Hepatocyte (in vitro differentiated cells): Measurements from ENCODE around the gene ZNF536. TPM values are rescaled to one million over a fixed set of nuclear protein-coding genes. Genes with fewer than 3 reads are reported as not detected.

Source experiments
- DNase-seq: peaks from one replicate; pipeline ENCODE4 v3.0.0-alpha.2; 2016; ENCODE audit warnings: low spot score
- H2AFZ ChIP-seq: fragments of 200-600 bp; sonication (generic); 2 replicates; pipeline ENCODE4 v1.6.0; 2016; ENCODE audit warnings: antibody characterized with exemption, mild to moderate bottlenecking
- H3K27ac ChIP-seq: fragments of 200-600 bp; sonication (generic); 2 replicates; pipeline ENCODE4 v1.5.1; 2016; ENCODE audit warnings: mild to moderate bottlenecking
- H3K27me3 ChIP-seq: fragments of 200-600 bp; sonication (generic); 2 replicates; pipeline ENCODE4 v1.6.1; 2016
- H3K36me3 ChIP-seq: fragments of 200-600 bp; sonication (generic); replicated peaks from 2 replicates; pipeline ENCODE4 v1.5.1; 2016; ENCODE audit warnings: low read depth; ENCODE audit not compliant: insufficient read depth
- H3K4me1 ChIP-seq: fragments of 200-600 bp; sonication (generic); 2 replicates; pipeline ENCODE4 v1.5.1; 2016; ENCODE audit warnings: mild to moderate bottlenecking, moderate library complexity; ENCODE audit not compliant: insufficient read depth
- H3K4me2 ChIP-seq: fragments of 200-600 bp; sonication (generic); 2 replicates; pipeline ENCODE4 v1.6.0; 2016
- H3K4me3 ChIP-seq: fragments of 200-600 bp; sonication (generic); 2 replicates; pipeline ENCODE4 v1.5.1; 2016; ENCODE audit warnings: mild to moderate bottlenecking
- H3K79me2 ChIP-seq: fragments of 200-600 bp; sonication (generic); 2 replicates; pipeline ENCODE4 v1.6.0; 2017; ENCODE audit warnings: mild to moderate bottlenecking
- H3K9me2 ChIP-seq: fragments of 200-600 bp; sonication (generic); replicated peaks from 2 replicates; pipeline ENCODE4 v1.6.0; 2017; ENCODE audit warnings: mild to moderate bottlenecking; ENCODE audit not compliant: insufficient read depth
- H3K9me3 ChIP-seq: fragments of 200-600 bp; sonication (generic); 2 replicates; pipeline ENCODE4 v1.5.1; 2016; ENCODE audit warnings: low read depth, mild to moderate bottlenecking
- H4K20me1 ChIP-seq: fragments of 200-600 bp; sonication (generic); 2 replicates; pipeline ENCODE4 v1.6.0; 2016; ENCODE audit warnings: mild to moderate bottlenecking; ENCODE audit not compliant: insufficient read depth, poor library complexity, severe bottlenecking
- CTCF ChIP-seq: fragments of 200-600 bp; sonication (generic); IDR thresholded peaks from 2 replicates; pipeline ENCODE4 v1.5.1; 2016; ENCODE audit warnings: antibody characterized with exemption, mild to moderate bottlenecking; ENCODE audit not compliant: poor library complexity
- EZH2 ChIP-seq: fragments of 200-600 bp; sonication (generic); IDR thresholded peaks from 2 replicates; pipeline ENCODE4 v1.6.1; 2016; ENCODE audit warnings: antibody characterized with exemption, mild to moderate bottlenecking, borderline replicate concordance
- EZH2phosphoT487 ChIP-seq: fragments of 200-600 bp; sonication (generic); IDR thresholded peaks from one replicate; pipeline ENCODE4 v1.6.1; 2018; ENCODE audit warnings: antibody characterized with exemption, mild to moderate bottlenecking, low read depth, moderate library complexity; ENCODE audit not compliant: unreplicated experiment, severe bottlenecking
- WGBS: methylation state at CpG from one replicate; pipeline ENCODE4 v1.1.6; 2016; ENCODE audit warnings: low lambda C conversion rate; ENCODE audit errors: missing lambda C conversion rate; 5-methylcytosine and 5-hydroxymethylcytosine counted together
- polyA plus RNA-seq: library from polyadenylated mRNA; unstranded; fragments of >200 nt; fragmentation: Nextera tagmentation; extraction: Ambion mirVana; gene quantifications from 2 replicates; pipeline ENCODE4 v1.2.1, GENCODE V29; 2016
- total RNA-seq: library from RNA; depleted of rRNA; stranded (reverse); fragments of >200 nt; gene quantifications from 2 replicates; pipeline ENCODE4 v1.2.3, GENCODE V29; 2014

The ZNF536 gene
- total and polyA plus RNA-seq, 2 experiments from 2014 or later, result 4.1 to 7.5 TPM

- no peak for DNase-seq
These were observed 18.3 kb downstream of the ZNF536 start for GRCh38 chr19:30390356-30390988.

DNA sequence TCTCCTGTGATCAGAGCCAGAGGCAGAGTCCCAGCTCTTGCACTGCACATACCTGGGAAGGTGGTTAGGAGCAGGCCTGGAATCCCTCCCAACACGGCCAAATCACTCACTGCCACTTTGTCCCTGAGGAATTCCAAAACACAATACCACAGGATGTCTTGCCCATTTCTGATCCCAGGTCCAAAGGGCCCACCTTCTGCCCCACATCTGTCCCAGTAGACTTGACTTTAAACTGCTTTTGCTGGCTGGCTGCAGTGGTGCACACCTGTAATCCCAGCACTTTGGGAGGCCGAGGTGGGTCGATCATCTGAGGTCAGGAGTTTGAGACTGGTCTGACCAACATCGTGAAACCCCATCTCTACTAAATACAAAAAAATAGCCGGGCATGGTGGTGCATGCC is 18.9 kb downstream of the ZNF536 start:
- no peaks in the 10 kb centered on the region for H3K4me1 ChIP-seq
- TF ChIP-seq EZH2phosphoT487, result no peak
- peaks cover 53% of the 10 kb centered on the region for H3K27me3 ChIP-seq
- WGBS, result 83% methylated on average over 5 of the region's 5 CpGs
- no peaks in the 10 kb centered on the region for H3K79me2 ChIP-seq
- H2AFZ ChIP-seq, result no peak overlapping the region
- H3K4me3 ChIP-seq, result no peak overlapping the region
- no peak overlapping the region for H3K27ac ChIP-seq
- no peak for DNase-seq
- H3K9me2 ChIP-seq, result no peaks in the 10 kb centered on the region
- H4K20me1 ChIP-seq, result no peaks in the 10 kb centered on the region
- no peaks in the 10 kb centered on the region for H3K36me3 ChIP-seq
- H3K4me2 ChIP-seq, result no peak overlapping the region
- no peaks in the 10 kb centered on the region for H3K9me3 ChIP-seq

More at GRCh38 chr19:30390356-30390988, 18.3 kb downstream of the ZNF536 start:
- H3K4me3 ChIP-seq, result no peak overlapping the region
- no peaks in the 10 kb centered on the region for H3K4me1 ChIP-seq
- H2AFZ ChIP-seq, result no peak overlapping the region
- no peaks in the 10 kb centered on the region for H3K9me2 ChIP-seq
- WGBS, result 86% methylated on average over 9 of the region's 9 CpGs
- no peaks in the 10 kb centered on the region for H3K79me2 ChIP-seq
- H3K27ac ChIP-seq, result no peak overlapping the region
- H3K4me2 ChIP-seq, result no peak overlapping the region
- H3K9me3 ChIP-seq, result no peaks in the 10 kb centered on the region
- no peaks in the 10 kb centered on the region for H4K20me1 ChIP-seq
- TF ChIP-seq EZH2 (no peak), EZH2phosphoT487 (no peak), CTCF (no peak)
- no peaks in the 10 kb centered on the region for H3K36me3 ChIP-seq
- peaks cover 54% of the 10 kb centered on the region for H3K27me3 ChIP-seq

GRCh38 chr19:30391554-30392551 is 19.7 kb downstream of the ZNF536 start:
- Histone ChIP-seq H3K9me2 (no peaks in the 10 kb centered on the region), H3K4me1 (no peaks in the 10 kb centered on the region), H3K4me2 (no peak overlapping the region), H3K36me3 (no peaks in the 10 kb centered on the region), H2AFZ (no peak overlapping the region), H3K79me2 (no peaks in the 10 kb centered on the region), H3K27ac (no peak overlapping the region), H3K4me3 (no peak overlapping the region), H3K9me3 (no peaks in the 10 kb centered on the region), H4K20me1 (no peaks in the 10 kb centered on the region), H3K27me3 (peaks cover 48% of the 10 kb centered on the region)
- TF ChIP-seq EZH2 (no peak), CTCF (no peak), EZH2phosphoT487 (no peak)
- 57% methylated on average over 19 of the region's 19 CpGs for WGBS
- DNase-seq, result no peak

DNA sequence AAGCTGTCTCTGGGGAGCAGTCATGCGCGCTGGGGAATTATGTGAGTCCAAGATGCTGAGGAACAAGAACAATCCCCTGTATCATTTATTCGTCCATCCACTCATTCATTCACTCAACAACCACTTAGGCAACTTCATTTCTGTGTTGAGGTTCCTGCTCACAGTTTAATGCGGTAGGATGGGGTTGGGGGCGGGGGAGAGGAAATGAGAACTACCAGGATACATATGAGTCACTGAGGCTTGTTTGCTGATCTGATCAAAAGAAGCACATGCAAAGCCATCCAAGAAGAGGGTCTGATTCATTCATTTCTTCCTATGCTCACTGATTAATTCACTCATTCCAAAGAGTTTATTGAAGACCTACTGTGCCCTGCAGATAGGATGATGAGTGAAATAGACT is 20.9 kb downstream of the ZNF536 start:
- no peak overlapping the region for H2AFZ ChIP-seq
- no peaks in the 10 kb centered on the region for H3K9me2 ChIP-seq
- H3K9me3 ChIP-seq, result no peaks in the 10 kb centered on the region
- no peaks in the 10 kb centered on the region for H3K36me3 ChIP-seq
- H4K20me1 ChIP-seq, result no peaks in the 10 kb centered on the region
- no peak overlapping the region for H3K4me2 ChIP-seq
- no peak for DNase-seq
- no peaks in the 10 kb centered on the region for H3K79me2 ChIP-seq
- no peak overlapping the region for H3K4me3 ChIP-seq
- peaks cover 51% of the 10 kb centered on the region for H3K27me3 ChIP-seq
- WGBS, result 77% methylated on average over 5 of the region's 5 CpGs
- no peak for TF ChIP-seq EZH2
- TF ChIP-seq CTCF, result no peak
- TF ChIP-seq EZH2phosphoT487, result no peak
- no peaks in the 10 kb centered on the region for H3K4me1 ChIP-seq
- H3K27ac ChIP-seq, result no peak overlapping the region
